Activated T-helper 1 cell treated with anti-CD3 and anti-CD28 coated beads, Interleukin-12 subunit alpha, Interleukin-12 subunit beta, Interleukin-2, Interleukin-4 antibody, amounts not matched to agents 30 ng/mL and 10 ng/mL and 1 ng/mL, durations not matched to agents 14 hours and 24 hours and 36 hours (primary cell): ENCODE data around the gene NXT2. TPM values are rescaled to one million over a fixed set of nuclear protein-coding genes. Genes with fewer than 3 reads are reported as not detected.
"Not testable (repeated sequence)": the region's sequence is repeated elsewhere in the genome, so short reads cannot be mapped to it uniquely, and the experiment has no call there.

Experiments
- DNase-seq: peaks from one replicate; pipeline ENCODE4 v3.0.0; 2021; ENCODE audit warnings: low spot score
- H3K27ac Mint-ChIP-seq: one replicate; pipeline ENCODE4 v1.8.0; 2021; ENCODE audit warnings: mild to moderate bottlenecking, mixed read lengths
- H3K27me3 Mint-ChIP-seq: one replicate; pipeline ENCODE4 v1.8.0; 2022; ENCODE audit warnings: mild to moderate bottlenecking, moderate library complexity, mixed read lengths; ENCODE audit not compliant: insufficient read depth
- H3K36me3 Mint-ChIP-seq: one replicate; pipeline ENCODE4 v1.8.0; 2021; ENCODE audit warnings: low read depth, mixed read lengths
- H3K4me1 Mint-ChIP-seq: one replicate; pipeline ENCODE4 v1.8.0; 2021; ENCODE audit warnings: low read depth, mixed read lengths
- H3K4me3 Mint-ChIP-seq: one replicate; pipeline ENCODE4 v1.8.0; 2021; ENCODE audit warnings: mild to moderate bottlenecking, moderate library complexity, mixed read lengths
- H3K9me3 Mint-ChIP-seq: one replicate; pipeline ENCODE4 v1.8.0; 2021; ENCODE audit warnings: mixed read lengths
- intact Hi-C: fragments of 100-400 bp; cut with micrococcal nuclease; formaldehyde crosslinking; loops from one replicate; pipeline ENCODE4 v1.15.1; 2024
- total RNA-seq: library from RNA; stranded (reverse); gene quantifications from 2 replicates; pipeline ENCODE4 v1.2.3, GENCODE V29; 2022

NXT2 gene
- total RNA-seq, 1 donor from 2014 or later, result 10.3 TPM

GRCh38 chrX:109539007-109539406, 2.4 kb downstream of the NXT2 start:
- intact Hi-C loops, result loop anchor here (5.0 kb wide), 3 partner anchors 98 to 303 kb away; no protein-coding TSS in a partner anchor
- H3K9me3 Mint-ChIP-seq, H3K36me3 Mint-ChIP-seq, H3K27ac Mint-ChIP-seq, H3K27me3 Mint-ChIP-seq, H3K4me3 Mint-ChIP-seq, DNase-seq: not testable (repeated sequence)
- H3K4me1 Mint-ChIP-seq, result peaks cover 14% of the 10 kb centered on the region

- H3K27ac Mint-ChIP-seq, result no peak overlapping the region
- H3K27me3 Mint-ChIP-seq, result peaks cover 3% of the 10 kb centered on the region
- no peak for DNase-seq
- intact Hi-C loops, result no loop called here
- H3K9me3 Mint-ChIP-seq, result no peaks in the 10 kb centered on the region
- no peak overlapping the region for H3K4me3 Mint-ChIP-seq
- no peaks in the 10 kb centered on the region for H3K4me1 Mint-ChIP-seq
- H3K36me3 Mint-ChIP-seq, result no peaks in the 10 kb centered on the region
Measured at GRCh38 chrX:109553862-109554261, 17.2 kb downstream of the NXT2 start.

- H3K27ac Mint-ChIP-seq, DNase-seq, H3K36me3 Mint-ChIP-seq, H3K4me3 Mint-ChIP-seq, H3K27me3 Mint-ChIP-seq, H3K4me1 Mint-ChIP-seq, H3K9me3 Mint-ChIP-seq, intact Hi-C loops: not testable (repeated sequence)
Measured at GRCh38 chrX:109576083-109576482, 39.4 kb downstream of the NXT2 start.

GRCh38 chrX:109577055-109577454, 40.4 kb downstream of the NXT2 start:
- Mint-ChIP-seq H3K4me1 (no peaks in the 10 kb centered on the region), H3K9me3 (no peaks in the 10 kb centered on the region), H3K27me3 (peaks cover 7% of the 10 kb centered on the region), H3K36me3 (no peaks in the 10 kb centered on the region), H3K4me3 (no peak overlapping the region), H3K27ac (no peak overlapping the region)
- DNase-seq, result no peak
- intact Hi-C loops, result no loop called here

- no peaks in the 10 kb centered on the region for H3K9me3 Mint-ChIP-seq
- no peak overlapping the region for H3K27ac Mint-ChIP-seq
Measured at GRCh38 chrX:109578916-109579315, 42.3 kb downstream of the NXT2 start.

GRCh38 chrX:109585488-109585887, 48.8 kb downstream of the NXT2 start:
- DNase-seq, result no peak
- Mint-ChIP-seq H3K4me3 (no peak overlapping the region), H3K27ac (no peak overlapping the region), H3K4me1 (no peaks in the 10 kb centered on the region), H3K27me3 (peaks cover 6% of the 10 kb centered on the region), H3K36me3 (no peaks in the 10 kb centered on the region), H3K9me3 (no peaks in the 10 kb centered on the region)
- intact Hi-C loops, result no loop called here

More at GRCh38 chrX:109578916-109579315, 42.3 kb downstream of the NXT2 start:
- H3K4me3 Mint-ChIP-seq, result no peak overlapping the region
- H3K27me3 Mint-ChIP-seq, result peaks cover 7% of the 10 kb centered on the region
- no peaks in the 10 kb centered on the region for H3K4me1 Mint-ChIP-seq
- no peaks in the 10 kb centered on the region for H3K36me3 Mint-ChIP-seq
- no peak for DNase-seq
- intact Hi-C loops, result no loop called here

- H3K36me3 Mint-ChIP-seq, result no peaks in the 10 kb centered on the region
- intact Hi-C loops, result no loop called here
- H3K4me3 Mint-ChIP-seq, result no peak overlapping the region
- no peak overlapping the region for H3K27ac Mint-ChIP-seq
- H3K9me3 Mint-ChIP-seq, result no peaks in the 10 kb centered on the region
- H3K27me3 Mint-ChIP-seq, result peaks cover 6% of the 10 kb centered on the region
- DNase-seq, result no peak
- H3K4me1 Mint-ChIP-seq, result no peaks in the 10 kb centered on the region
Measured at GRCh38 chrX:109590176-109590575, 53.5 kb downstream of the NXT2 start.

Other genes with a start within 250 kb of the NXT2 start
- not detected in 2 replicates for gene GUCY2F, start 54.8 kb upstream of the NXT2 start, total RNA-seq
- 0.52 and 0.81 TPM in 2 replicates for gene KCNE5, start 88.3 kb downstream of the NXT2 start, total RNA-seq
- 76.0 and 77.3 TPM in 2 replicates for gene ACSL4, start 196.4 kb downstream of the NXT2 start, total RNA-seq